Gastrocnemius medialis (tissue), 4 donors: ENCODE data around the gene B3GNT9.

Experiments used
- CTCF ChIP-seq, 5 experiments: fragments of 450-650 bp in 3 of 5; fragments of 200-600 bp in 2 of 5; sonication (generic) in 2 of 5; IDR thresholded peaks in 4 of 5; conservative IDR thresholded peaks in 1 of 5; 1 replicate in 4 of 5; 2 replicates in 1 of 5; pipeline ENCODE4 v1.5.1; 2016 to 2019; ENCODE audit warnings: antibody characterized with exemption in 5 of 5, mild to moderate bottlenecking in 3 of 5, moderate library complexity in 3 of 5
- POLR2A ChIP-seq, 2 donors: fragments of 450-650 bp; IDR thresholded peaks; one replicate each; pipeline ENCODE4 v1.6.1; 2017; ENCODE audit warnings: antibody characterized with exemption in 2 of 2, mild to moderate bottlenecking in 2 of 2, moderate library complexity in 2 of 2

DNA sequence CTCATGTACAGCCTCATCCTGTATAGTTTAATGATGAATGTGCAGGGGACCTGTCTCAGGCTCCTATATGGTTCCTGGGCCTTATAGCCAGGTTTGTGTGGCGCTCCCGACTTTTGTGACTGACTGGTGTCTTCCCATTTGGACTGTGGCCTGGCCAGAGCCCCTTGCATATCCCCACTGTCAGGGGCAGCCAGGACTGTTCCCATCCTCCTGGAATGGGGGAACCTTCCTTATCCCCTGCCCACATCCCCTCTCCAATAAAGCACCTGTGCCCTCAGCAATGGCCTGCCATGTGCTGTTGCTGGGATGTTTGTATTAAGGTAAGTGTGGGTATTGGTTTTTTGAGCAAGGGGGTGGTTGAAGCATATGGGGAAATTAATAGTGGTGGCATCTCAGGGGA, 2.6 kb downstream of the B3GNT9 start:
- TF ChIP-seq CTCF (IDR thresholded peaks at IDR 0.05 in 4 of 5, conservative IDR thresholded peaks at IDR 0.05 in 1 of 5) (no peak), POLR2A (IDR thresholded peaks at IDR 0.05) (no peak)
